Heart left ventricle (tissue), 13 donors: ENCODE data around the gene DIP2B.

Experiments used
- CTCF ChIP-seq, 12 donors: fragments of 200-600 bp; sonication (generic) in 4 of 12; IDR thresholded peaks; one replicate each; pipeline versions ENCODE4 v1.5.0 to v1.8.0; 2018 to 2022; ENCODE audit warnings: antibody characterized with exemption in 12 of 12, mild to moderate bottlenecking in 5 of 12
- POLR2A ChIP-seq, 2 donors: fragments of 450-650 bp; IDR thresholded peaks; one replicate each; pipeline ENCODE4 v1.6.1; 2017; ENCODE audit warnings: antibody characterized with exemption in 2 of 2, mild to moderate bottlenecking in 2 of 2, moderate library complexity in 2 of 2
- donor health status: ischemic (EF 13 %, LVEDD 7.1; RV severe dilation, severe dysfunction).
- donor health status: DM: no; HTN: yes; CAD: no.
- donor health status: DM: no; HTN: no; CAD: no.
- donor health status: ischemic (EF 25% LVEDD 6.9; RV normal size, moderate dysfunction).
- donor health status: ischemic (EF 25% LVEDD 5.7; RV mildly dilated, moderate dysfunction).
- donor health status: ischemic (EF 35%, LVEDD 5.7; RV mildly dilated, moderate dysfunction).
- donor health status: nonischemic (EF 11% LVEDD 7.7; RV severe dilation, severe dysfunction).
- donor health status: DM: yes; HTN: yes; CAD: no.
- donor health status: PGD.
- donor health status: ischemic (EF 29% LVEDD 5.4; RV normal size, mild dysfunction).
- donor health status: nonischemic (EF 23%, LVEDD 6.1; RV moderate dilation, normal function).

DNA sequence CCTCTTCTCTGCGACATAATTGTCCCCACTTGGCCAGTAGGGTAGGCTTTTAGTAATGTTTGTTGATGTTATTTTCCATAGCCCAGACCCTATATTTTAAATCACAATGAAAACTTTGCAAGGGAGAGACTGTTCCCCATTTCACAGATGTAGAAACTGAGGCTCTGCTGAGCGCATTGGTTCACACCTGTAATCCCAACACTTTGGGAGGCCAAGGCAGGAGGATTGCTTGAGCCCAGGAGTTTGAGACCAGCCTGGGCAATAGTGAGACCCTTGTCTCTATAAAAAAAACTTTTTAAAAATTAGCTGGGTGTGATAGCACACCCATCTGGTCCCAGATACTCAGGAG, 114.8 kb downstream of the DIP2B start:
- no peak for TF ChIP-seq POLR2A (IDR thresholded peaks at IDR 0.05)
- no peak for TF ChIP-seq CTCF (IDR thresholded peaks at IDR 0.05)
